Lung (tissue), 12 donors: ENCODE measurements around the gene UBE2D3. TPM values are rescaled to one million over a fixed set of nuclear protein-coding genes. Genes with fewer than 3 reads are reported as not detected.
A peak's percentile ranks its signal among the peaks of the same experiment; 100 is the strongest.

ENCODE experiments used
- ATAC-seq: fragments of 200-7000 bp; cut with Tn5 transposase; one replicate; pipeline ENCODE4 v1.9.1; 2020; ENCODE audit warnings: moderate number of reproducible peaks; ENCODE audit not compliant: insufficient read depth, low FRiP score
- DNase-seq, 3 donors: peaks; one replicate each; pipeline ENCODE4 v3.0.0-alpha.2; 2013 to 2017
- H3K27ac ChIP-seq, 2 donors: one replicate each; pipeline ENCODE4 v1.5.1; 2013; ENCODE audit warnings: mild to moderate bottlenecking in 2 of 2, moderate library complexity in 2 of 2, control low read depth in 1 of 2, inconsistent platforms in 1 of 2, low read depth in 1 of 2, low read length in 1 of 2
- H3K27me3 ChIP-seq, 3 donors: one replicate each; pipeline ENCODE4 v1.5.1; 2013; ENCODE audit warnings: low read length in 2 of 3; ENCODE audit not compliant: control insufficient read depth in 3 of 3, insufficient read depth in 3 of 3
- H3K36me3 ChIP-seq, 4 donors: one replicate each; pipeline ENCODE4 v1.5.1; 2013; ENCODE audit warnings: low read length in 4 of 4, mild to moderate bottlenecking in 1 of 4, moderate library complexity in 1 of 4; ENCODE audit not compliant: control insufficient read depth in 4 of 4, insufficient read depth in 4 of 4
- H3K4me1 ChIP-seq, 5 donors: one replicate each; pipeline ENCODE4 v1.5.1; 2013; ENCODE audit warnings: low read length in 5 of 5, mild to moderate bottlenecking in 2 of 5, moderate library complexity in 1 of 5; ENCODE audit not compliant: control insufficient read depth in 5 of 5, insufficient read depth in 5 of 5
- H3K4me3 ChIP-seq: one replicate; pipeline ENCODE4 v1.5.1; 2013; ENCODE audit warnings: mild to moderate bottlenecking, control low read depth, moderate library complexity
- H3K9ac ChIP-seq, 2 donors: one replicate each; pipeline ENCODE4 v1.5.1; 2013; ENCODE audit warnings: low read length in 2 of 2, control low read depth in 1 of 2; ENCODE audit not compliant: insufficient read depth in 1 of 2
- H3K9me3 ChIP-seq, 4 donors: one replicate each; pipeline ENCODE4 v1.5.1; 2013; ENCODE audit warnings: low read length in 3 of 4, mild to moderate bottlenecking in 1 of 4, moderate library complexity in 1 of 4; ENCODE audit not compliant: control insufficient read depth in 4 of 4, insufficient read depth in 3 of 4
- CTCF ChIP-seq: IDR thresholded peaks from 2 replicates; pipeline ENCODE4 v1.5.1; 2012; ENCODE audit warnings: mild to moderate bottlenecking; ENCODE audit errors: control extremely low read depth, extremely low read depth
- WGBS, 2 donors: extraction: QIAGEN DNeasy Blood & Tissue Kit; methylation state at CpG; one replicate each; pipeline ENCODE4 v1.1.7; 2013; 5-methylcytosine and 5-hydroxymethylcytosine counted together
- polyA plus RNA-seq, 2 donors: library from polyadenylated mRNA; stranded (reverse); fragments of 200-250 nt; gene quantifications; one replicate each; pipeline ENCODE4 v1.2.1, GENCODE V29; 2013
- total RNA-seq, 2 donors: library from RNA; depleted of rRNA in 1 of 2; stranded (reverse); fragments of >200 nt in 1 of 2; gene quantifications; one replicate each; pipeline ENCODE4 v1.2.1, GENCODE V29; 2014 to 2021
- donor health status: control.
- donor health status: control.
- donor health status: Bipolar disorder and iron deficiency.
- donor health status: healthy.
- donor health status: DM: yes; HTN: yes; CAD: no.

The UBE2D3 gene
- total and polyA plus RNA-seq, 4 donors, result 165 to 373 (median 273) TPM

DNA sequence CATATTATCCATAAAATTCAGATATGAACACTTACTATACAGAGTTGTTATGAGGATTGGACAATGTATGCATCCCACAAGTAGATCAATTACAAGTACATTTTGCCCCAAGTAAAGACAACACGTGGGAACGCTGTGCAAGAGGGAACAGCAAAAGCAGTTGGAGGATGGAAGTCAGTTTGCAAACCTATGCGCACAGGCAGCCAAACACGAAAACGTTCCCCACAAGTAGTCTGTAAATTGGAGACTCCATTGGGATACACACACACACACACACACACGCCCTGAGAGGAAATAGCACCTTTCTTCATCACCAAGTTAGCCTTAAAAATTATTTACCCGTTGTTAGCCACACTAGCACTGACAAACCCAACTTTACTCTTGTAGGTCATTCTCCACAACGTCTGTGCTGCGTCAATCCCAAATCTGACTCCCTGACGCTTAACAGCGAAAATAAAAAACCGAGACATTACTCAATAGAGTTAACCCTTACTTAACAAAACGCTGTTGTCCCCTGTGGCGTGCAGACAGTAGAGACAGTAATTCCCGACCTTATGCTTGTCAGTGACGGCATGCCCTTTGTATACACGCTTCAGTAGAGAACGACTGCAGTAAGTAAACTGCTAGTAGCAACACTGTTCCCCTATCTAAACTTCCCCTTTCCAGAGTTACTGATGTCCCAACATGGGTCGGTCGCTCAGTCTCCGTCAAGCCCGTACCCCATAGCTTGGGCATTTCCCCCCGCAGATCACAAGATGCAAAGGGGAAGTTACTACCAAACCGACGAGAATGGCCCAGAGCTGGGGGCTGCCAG lies 67.3 kb downstream of the UBE2D3 start:
- Histone ChIP-seq H3K4me1 (peaks cover 0 to 9% (median 3%) of the 10 kb centered on the region in 5 donors), H3K9ac (peak overlapping the region; percentile 82 to 98), H3K36me3 (peaks cover 0 to 4% (median 0%) of the 10 kb centered on the region in 4 donors), H3K4me3 (peak overlapping the region; percentile 83), H3K9me3 (no peaks in the 10 kb centered on the region), H3K27ac (peak overlapping the region; percentile 82 to 96), H3K27me3 (peaks cover 0 to 3% (median 0%) of the 10 kb centered on the region in 3 donors)
- DNase-seq (peak; percentile 39 to 75 (median 72)), ATAC-seq (peak; percentile 70)
- 1 to 3% methylated on average over 25 of the region's 25 CpGs for WGBS, 2 donors
- TF ChIP-seq CTCF, result no peak

DNA sequence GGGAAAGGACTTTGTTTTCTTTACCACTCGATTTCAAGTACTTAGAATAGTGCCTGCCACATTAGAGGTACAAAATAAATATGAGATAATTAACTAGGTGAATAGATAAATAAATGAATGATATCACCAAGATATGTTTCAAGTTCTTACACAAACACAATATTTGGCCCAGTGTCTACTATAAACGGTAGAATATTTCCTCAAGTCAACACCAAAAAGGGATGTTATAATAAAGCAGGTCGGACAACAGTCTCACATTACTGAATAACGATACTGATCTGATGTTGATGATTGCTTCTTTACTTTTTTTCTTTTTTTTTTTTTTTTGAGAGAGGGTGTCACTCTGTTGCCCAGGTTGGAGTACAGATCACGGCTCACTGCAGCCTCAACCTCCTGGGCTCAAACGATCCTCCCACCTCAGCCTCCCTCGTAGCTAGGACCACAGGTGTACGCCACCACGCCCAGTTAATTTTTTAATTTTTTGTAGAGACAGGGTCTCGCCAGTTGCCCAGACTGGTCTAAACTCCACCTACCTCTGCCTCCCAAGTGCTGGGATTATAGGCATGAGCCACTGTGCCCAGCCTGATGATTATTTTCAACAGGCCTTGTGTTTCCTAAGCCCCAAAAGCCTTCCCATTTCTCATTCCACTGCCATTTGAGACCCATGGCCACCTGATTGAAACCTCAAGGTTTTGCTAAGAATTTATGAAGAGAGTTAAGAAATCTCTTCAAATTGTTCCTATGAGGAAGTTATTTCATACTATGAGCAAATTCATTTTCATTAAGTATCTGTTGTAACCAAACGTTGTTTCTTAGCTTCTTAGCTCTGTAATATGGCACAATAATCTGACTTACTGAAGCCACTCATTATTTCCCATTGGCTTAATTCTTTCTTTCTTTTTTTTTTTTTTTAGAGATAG lies 68.8 kb downstream of the UBE2D3 start:
- ATAC-seq, result no peak
- Histone ChIP-seq H3K27ac (peak overlapping the region in 1 of 2 donors; percentile 3), H3K4me1 (peaks cover 0 to 9% (median 3%) of the 10 kb centered on the region in 5 donors), H3K36me3 (peaks cover 0 to 4% (median 0%) of the 10 kb centered on the region in 4 donors), H3K27me3 (peaks cover 0 to 3% (median 0%) of the 10 kb centered on the region in 3 donors), H3K9me3 (no peaks in the 10 kb centered on the region), H3K4me3 (no peak overlapping the region), H3K9ac (no peak overlapping the region)
- 75 to 80% methylated on average over 11 of the region's 11 CpGs for WGBS, 2 donors
- DNase-seq, result no peak
- TF ChIP-seq CTCF, result no peak

- Histone ChIP-seq H3K4me3 (no peak overlapping the region), H3K36me3 (peaks cover 0 to 4% (median 0%) of the 10 kb centered on the region in 4 donors), H3K9ac (no peak overlapping the region), H3K27ac (peak overlapping the region in 1 of 2 donors; percentile 63), H3K4me1 (peaks cover 0 to 9% (median 3%) of the 10 kb centered on the region in 5 donors), H3K9me3 (no peaks in the 10 kb centered on the region), H3K27me3 (peaks cover 0 to 3% (median 0%) of the 10 kb centered on the region in 3 donors)
- ATAC-seq (no peak), DNase-seq (no peak)
- no peak for TF ChIP-seq CTCF
- WGBS, 2 donors, result 47 to 71% methylated on average over 1 of the region's 1 CpG
These were observed 69.7 kb downstream of the UBE2D3 start for GRCh38 chr4:102757681-102758080.
